C4-2B (cell line): ENCODE results near the gene RGS4.

Experiments
- CTCF ChIP-seq: fragments of 450-650 bp; conservative IDR thresholded peaks from 2 replicates; pipeline ENCODE4 v1.5.1; 2017; ENCODE audit warnings: mild to moderate bottlenecking
- ZFX ChIP-seq: fragments of 450-650 bp; IDR thresholded peaks from 2 replicates; pipeline ENCODE4 v1.6.1; 2017

GRCh38 chr1:163119707-163120106 lies 50.5 kb downstream of the RGS4 start:
- no peak for TF ChIP-seq CTCF
- TF ChIP-seq ZFX: no peak
